HUES48 (cell line): ENCODE data around the gene SBNO1.

Source experiments
- H3K27ac ChIP-seq: one replicate; pipeline ENCODE4 v1.7.0; 2013; ENCODE audit warnings: low read depth, low read length, inconsistent platforms
- H3K27me3 ChIP-seq: 2 replicates; pipeline ENCODE4 v1.6.1; 2013; ENCODE audit warnings: mild to moderate bottlenecking, low read length; ENCODE audit not compliant: control insufficient read depth, insufficient read depth
- H3K36me3 ChIP-seq: 2 replicates; pipeline ENCODE4 v1.6.1; 2013; ENCODE audit warnings: low read length; ENCODE audit not compliant: control insufficient read depth, insufficient read depth
- H3K4me1 ChIP-seq: 2 replicates; pipeline ENCODE4 v1.6.1; 2013; ENCODE audit warnings: mild to moderate bottlenecking, low read length; ENCODE audit not compliant: control insufficient read depth, insufficient read depth
- H3K4me3 ChIP-seq: 2 replicates; pipeline ENCODE4 v1.5.1; 2013; ENCODE audit warnings: mild to moderate bottlenecking, low read depth, low read length
- H3K9ac ChIP-seq: 2 replicates; pipeline ENCODE4 v1.6.1; 2013; ENCODE audit warnings: mild to moderate bottlenecking, low read depth, low read length, moderate library complexity
- H3K9me3 ChIP-seq: 2 replicates; pipeline ENCODE4 v1.6.1; 2013; ENCODE audit warnings: low read length; ENCODE audit not compliant: control insufficient read depth, insufficient read depth

SBNO1 gene

DNA sequence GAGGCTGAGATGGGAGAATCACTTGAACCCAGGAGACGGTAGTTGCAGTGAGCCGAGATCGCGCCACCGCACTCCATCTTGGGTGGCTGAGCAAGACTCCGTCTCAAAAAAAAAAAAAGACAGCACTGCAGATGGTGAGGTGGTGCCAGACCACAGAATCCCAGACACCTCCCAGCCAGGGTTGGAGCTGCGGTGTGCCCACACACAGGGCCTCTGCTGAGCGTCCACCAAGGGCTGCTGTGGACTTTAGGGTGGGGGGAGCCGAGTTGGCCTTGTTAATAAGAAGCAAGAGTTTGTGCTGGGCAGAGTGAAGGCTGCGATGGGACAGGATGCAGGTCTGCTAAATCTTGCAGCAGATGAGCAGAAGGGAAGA is 33.5 kb upstream of the SBNO1 start:
- Histone ChIP-seq H3K9ac (no peak overlapping the region), H3K27me3 (peaks cover 19% of the 10 kb centered on the region), H3K4me1 (peaks cover 4% of the 10 kb centered on the region; the same call in 1 of the 2 replicates), H3K4me3 (no peak overlapping the region), H3K27ac (no peak overlapping the region), H3K36me3 (peaks cover 49% of the 10 kb centered on the region), H3K9me3 (no peaks in the 10 kb centered on the region)

DNA sequence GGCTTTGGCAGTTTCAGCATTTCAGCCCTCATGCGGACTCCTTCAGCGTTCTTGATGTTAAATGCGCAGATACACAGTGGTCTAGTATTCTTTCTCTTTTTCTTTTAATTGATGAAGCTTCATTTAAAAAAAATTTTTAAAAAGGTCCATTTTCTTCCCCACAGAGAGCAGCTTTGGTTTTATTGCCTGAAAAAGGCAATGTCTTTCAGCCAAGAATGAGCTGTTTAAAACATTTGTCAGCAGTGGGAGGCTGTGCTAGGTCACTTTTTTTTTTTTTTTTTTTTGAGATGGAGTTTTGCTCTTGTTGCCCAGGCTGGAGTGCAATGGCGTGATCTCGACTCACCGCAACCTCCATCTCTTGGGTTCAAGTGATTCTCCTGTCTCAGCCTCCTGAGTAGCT is 32.8 kb upstream of the SBNO1 start:
- peaks cover 11% of the 10 kb centered on the region for H3K27me3 ChIP-seq
- no peak overlapping the region for H3K4me3 ChIP-seq
- peaks cover 51% of the 10 kb centered on the region for H3K36me3 ChIP-seq
- no peak overlapping the region for H3K27ac ChIP-seq
- H3K4me1 ChIP-seq = peaks cover 2% of the 10 kb centered on the region; the same call in 1 of the 2 replicates
- H3K9ac ChIP-seq = no peak overlapping the region
- no peaks in the 10 kb centered on the region for H3K9me3 ChIP-seq

DNA sequence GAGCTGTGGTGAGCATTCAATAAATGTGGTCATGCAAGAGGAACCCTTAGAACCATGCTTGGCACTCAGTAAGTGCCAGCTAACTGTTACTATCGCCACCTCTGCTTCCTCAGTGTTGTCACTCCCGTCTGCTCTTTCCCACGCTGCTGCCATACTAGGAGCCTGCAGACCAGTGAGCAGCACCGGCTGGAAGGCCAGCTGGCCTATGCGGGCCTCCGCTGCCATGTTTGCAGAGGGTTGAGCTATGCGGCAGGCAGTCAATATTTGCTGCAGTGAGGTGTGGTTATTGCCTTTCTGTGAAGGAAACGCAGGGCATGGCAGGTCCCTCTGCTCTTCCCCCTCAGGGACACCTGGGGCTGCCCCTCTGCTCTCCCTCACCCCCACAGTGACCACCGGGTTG is 32.3 kb upstream of the SBNO1 start:
- Histone ChIP-seq H3K36me3 (peaks cover 56% of the 10 kb centered on the region), H3K4me3 (no peak overlapping the region), H3K9ac (no peak overlapping the region), H3K4me1 (no peaks in the 10 kb centered on the region), H3K27ac (no peak overlapping the region), H3K9me3 (no peaks in the 10 kb centered on the region), H3K27me3 (peaks cover 8% of the 10 kb centered on the region)

DNA sequence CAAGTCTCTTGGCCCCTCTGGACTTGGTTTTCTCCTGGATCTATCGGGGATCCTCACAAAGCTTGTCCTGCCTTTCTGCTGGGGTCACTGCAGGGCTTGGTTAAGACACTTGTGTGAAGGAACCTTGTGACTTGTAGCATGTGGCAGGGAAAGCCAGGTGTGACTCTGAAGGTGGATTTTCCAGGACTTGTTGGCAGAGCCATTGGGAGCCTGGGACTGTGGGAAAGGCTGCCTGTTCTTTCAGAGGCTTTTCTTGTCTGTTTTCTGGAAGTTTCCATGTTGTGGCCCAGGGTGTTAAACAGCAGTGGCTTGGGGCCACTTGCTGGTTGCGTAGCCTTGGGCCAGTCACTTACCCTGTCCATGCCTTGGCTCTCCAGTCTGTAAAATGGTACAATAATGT is 31.9 kb upstream of the SBNO1 start:
- H3K9me3 ChIP-seq = no peaks in the 10 kb centered on the region
- H3K27me3 ChIP-seq = peaks cover 8% of the 10 kb centered on the region
- no peak overlapping the region for H3K9ac ChIP-seq
- peaks cover 60% of the 10 kb centered on the region for H3K36me3 ChIP-seq
- H3K4me1 ChIP-seq = no peaks in the 10 kb centered on the region
- no peak overlapping the region for H3K4me3 ChIP-seq
- no peak overlapping the region for H3K27ac ChIP-seq

DNA sequence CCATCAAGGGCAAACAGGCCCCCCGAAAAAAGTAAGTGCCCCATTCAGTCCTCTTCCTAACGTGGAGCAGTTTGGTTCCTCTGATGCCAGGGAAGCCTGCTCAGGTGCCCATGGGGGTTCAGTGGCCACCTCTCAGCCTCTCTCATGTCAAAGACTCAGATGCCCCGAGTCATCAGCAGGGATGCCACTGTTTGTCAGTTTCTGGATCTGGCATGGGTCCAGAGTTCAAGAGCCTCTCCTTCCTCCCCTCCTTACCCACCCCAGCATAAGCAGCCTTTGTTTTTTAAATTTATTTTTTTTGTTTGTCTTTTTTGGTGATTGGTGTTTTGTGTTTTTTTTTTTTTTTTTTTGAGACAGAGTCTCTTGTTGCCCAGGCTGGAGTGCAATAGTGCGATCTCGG is 30.6 kb upstream of the SBNO1 start:
- Histone ChIP-seq H3K4me1 (peaks cover 2% of the 10 kb centered on the region), H3K36me3 (peaks cover 70% of the 10 kb centered on the region), H3K4me3 (no peak overlapping the region), H3K9ac (no peak overlapping the region), H3K27me3 (peaks cover 11% of the 10 kb centered on the region), H3K9me3 (no peaks in the 10 kb centered on the region), H3K27ac (no peak overlapping the region)

DNA sequence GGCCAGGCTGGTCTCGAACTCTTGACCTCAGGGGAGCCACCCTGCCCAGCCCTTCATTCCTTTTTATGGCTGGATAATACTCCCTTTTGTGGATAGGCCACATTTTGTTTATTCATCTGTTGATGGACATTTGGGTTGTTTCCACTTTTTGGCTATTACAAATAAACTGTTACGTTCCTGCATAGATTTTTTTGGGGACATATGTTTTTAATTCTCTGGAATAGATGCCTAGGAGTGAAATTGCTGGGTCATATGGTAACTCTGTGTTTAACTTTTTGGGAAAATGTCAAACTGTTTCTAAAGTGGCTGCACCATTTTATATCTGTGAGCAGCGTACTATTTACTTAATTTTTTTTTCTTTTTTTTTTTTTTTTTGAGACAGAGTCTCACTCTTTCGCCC is 29.1 kb upstream of the SBNO1 start:
- Histone ChIP-seq H3K27ac (no peak overlapping the region), H3K27me3 (peaks cover 12% of the 10 kb centered on the region), H3K9ac (no peak overlapping the region), H3K9me3 (no peaks in the 10 kb centered on the region), H3K36me3 (peaks cover 65% of the 10 kb centered on the region), H3K4me3 (no peak overlapping the region), H3K4me1 (peaks cover 6% of the 10 kb centered on the region)

DNA sequence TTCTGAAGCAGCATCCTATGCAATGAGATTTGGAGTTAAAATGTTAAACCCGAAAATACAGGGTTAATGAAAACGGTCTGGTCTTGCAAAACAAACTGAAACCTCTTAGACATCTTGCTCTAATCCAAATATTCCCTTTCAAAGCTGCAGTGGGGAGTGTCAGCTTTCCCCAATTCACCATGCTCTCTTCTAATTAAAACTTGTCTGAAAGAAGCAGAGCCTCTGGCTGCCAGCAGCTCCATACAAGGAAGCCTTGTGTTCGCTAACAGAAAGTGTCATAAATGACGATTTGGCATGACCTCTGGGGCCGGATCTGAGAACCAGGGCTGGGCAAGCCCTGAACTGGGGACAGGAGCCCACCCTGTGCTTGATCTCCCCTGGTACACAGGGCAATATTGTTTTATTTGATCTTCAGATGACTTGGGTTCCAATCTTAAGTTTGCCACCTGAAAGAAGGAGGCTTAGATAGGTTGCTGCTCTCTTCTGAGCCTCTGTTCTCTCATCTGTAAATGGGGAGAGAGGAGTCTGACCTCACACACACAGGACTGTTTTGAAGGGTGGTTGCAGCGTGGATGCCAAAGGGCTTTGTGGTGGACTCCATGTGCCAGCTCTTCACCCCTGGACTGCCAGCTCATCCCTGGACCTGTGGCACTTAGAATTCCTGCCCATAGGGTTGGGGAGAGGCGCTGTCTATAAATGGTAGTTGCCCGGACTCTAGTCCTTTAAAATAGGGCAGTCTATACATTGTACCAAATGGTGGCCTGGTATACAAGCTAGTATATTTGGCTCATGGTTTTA is 27.1 kb upstream of the SBNO1 start:
- Histone ChIP-seq H3K9ac (no peak overlapping the region), H3K4me1 (peaks cover 14% of the 10 kb centered on the region), H3K9me3 (no peaks in the 10 kb centered on the region), H3K27ac (no peak overlapping the region), H3K36me3 (peaks cover 53% of the 10 kb centered on the region), H3K27me3 (peaks cover 27% of the 10 kb centered on the region), H3K4me3 (no peak overlapping the region)

DNA sequence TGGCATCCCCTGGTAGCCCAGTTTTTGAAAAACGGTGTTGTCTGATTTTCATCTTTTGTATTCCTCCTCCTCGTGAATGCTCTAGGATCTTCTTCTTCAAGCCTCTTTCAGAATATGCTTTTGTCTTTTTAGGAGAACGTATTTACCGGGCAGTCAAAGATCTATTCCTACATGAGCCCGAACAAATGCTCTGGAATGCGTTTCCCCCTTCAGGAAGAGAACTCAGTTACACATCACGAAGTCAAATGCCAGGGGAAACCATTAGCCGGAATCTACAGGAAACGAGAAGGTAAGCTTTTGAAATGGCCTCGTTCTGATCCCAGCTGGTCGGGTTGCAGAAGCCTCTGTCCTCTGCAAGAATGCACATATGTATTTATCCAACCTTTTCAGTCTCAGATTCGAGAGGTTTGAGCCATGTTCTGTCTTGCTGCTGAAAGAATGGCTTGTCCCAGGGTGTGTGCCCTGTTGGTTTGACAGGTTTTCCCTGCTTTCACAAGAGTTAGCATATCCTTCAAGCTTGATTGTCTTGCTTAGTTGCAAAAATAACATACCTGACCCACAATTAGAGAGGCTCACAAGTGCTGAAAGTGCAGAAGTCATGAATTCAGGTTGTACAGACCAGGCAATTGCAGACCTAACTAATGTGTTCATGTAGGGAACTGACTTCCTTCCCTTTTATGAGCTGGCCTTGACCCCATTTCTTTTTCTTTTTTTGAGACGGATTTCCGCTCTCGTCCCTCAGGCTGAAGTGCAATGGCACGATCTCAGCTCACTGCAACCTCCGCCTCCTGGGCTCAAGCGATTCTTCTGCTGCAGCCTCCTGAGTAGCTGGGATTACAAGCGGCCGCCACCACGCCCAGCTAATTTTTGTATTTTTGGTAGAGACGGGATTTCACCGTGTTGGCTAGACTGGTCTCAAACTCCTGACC is 26.1 kb upstream of the SBNO1 start:
- no peak overlapping the region for H3K4me3 ChIP-seq
- H3K27me3 ChIP-seq = peaks cover 27% of the 10 kb centered on the region
- H3K9me3 ChIP-seq = no peaks in the 10 kb centered on the region
- no peak overlapping the region for H3K9ac ChIP-seq
- H3K4me1 ChIP-seq = peaks cover 14% of the 10 kb centered on the region
- H3K27ac ChIP-seq = no peak overlapping the region
- H3K36me3 ChIP-seq = peaks cover 44% of the 10 kb centered on the region

DNA sequence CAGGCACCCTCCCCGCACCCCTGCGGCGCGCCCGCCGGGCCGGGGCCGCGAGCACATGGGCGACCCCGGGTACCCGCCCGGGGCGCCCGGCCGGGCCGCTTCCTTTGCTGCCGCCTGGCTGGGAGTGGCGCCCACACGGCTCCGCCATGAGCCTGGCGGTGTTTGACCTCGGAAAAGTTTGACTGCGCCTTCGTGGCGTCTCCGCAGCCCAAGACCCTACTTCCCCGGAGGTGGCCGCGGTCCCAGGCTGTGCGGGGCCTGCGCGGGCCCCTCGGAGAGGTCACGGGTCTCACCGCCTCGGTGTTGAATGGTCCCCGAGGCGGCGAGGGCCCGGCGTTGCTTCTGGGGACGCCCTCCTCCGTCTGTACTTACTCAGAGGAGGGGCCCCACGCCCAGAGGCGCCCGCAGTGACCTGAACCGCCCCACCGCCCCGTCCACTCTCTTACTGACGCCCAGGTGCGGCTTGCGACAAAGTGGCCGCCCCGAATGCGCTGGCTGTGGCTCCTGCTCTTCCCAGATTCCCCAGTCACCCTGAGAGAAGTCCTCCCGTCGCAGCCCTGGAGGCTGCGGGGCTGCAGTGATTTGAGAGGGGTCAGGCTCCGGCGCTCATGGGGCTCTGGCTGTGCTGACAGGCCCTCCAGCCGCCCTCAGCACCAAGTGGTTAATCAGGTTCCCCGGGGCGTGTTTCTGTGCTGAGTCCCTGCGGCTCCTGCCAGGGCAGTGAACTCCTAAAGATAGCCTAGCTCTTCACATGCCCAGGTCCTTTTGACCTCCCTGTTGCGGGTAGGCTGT is 25.1 kb upstream of the SBNO1 start:
- H3K9me3 ChIP-seq = no peaks in the 10 kb centered on the region
- H3K4me1 ChIP-seq = peaks cover 17% of the 10 kb centered on the region
- H3K27ac ChIP-seq = no peak overlapping the region
- H3K36me3 ChIP-seq = peaks cover 34% of the 10 kb centered on the region
- H3K9ac ChIP-seq = peak overlapping the region; percentile 56; the same call in 1 of the 2 replicates
- peak overlapping the region; percentile 69 for H3K4me3 ChIP-seq
- peaks cover 27% of the 10 kb centered on the region for H3K27me3 ChIP-seq

DNA sequence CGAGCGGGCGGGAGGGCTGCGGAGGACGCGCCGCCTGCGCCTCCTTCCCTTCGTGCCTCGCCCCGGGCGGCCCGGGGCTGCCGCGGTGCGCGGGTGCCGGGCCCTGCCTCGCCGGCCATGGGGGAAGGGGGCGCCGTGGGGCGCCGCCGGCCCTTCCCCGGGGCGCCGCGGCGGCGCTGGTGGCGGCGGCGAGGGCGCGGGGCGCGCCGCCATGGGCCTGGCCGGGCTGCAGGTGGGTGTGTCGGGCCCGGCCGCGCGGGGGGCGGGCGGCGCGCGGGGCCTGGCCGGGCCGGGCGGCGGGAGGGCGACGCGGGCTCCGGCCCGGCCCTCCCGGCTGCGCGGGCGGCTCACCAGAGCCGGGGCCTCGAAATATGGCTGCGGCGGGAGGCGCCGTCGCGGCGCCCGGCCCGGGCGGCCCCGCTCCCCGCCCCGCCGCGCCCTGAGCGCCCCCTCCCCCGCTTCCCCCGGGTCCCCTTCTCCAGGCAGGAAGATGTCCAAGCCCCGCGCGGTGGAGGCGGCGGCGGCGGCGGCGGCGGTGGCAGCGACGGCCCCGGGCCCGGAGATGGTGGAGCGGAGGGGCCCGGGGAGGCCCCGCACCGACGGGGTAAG is 24.4 kb upstream of the SBNO1 start:
- Histone ChIP-seq H3K9ac (peak overlapping the region; percentile 56; the same call in 1 of the 2 replicates), H3K4me1 (peaks cover 17% of the 10 kb centered on the region), H3K9me3 (no peaks in the 10 kb centered on the region), H3K27me3 (peaks cover 27% of the 10 kb centered on the region), H3K36me3 (peaks cover 28% of the 10 kb centered on the region), H3K27ac (no peak overlapping the region), H3K4me3 (peak overlapping the region; percentile 69; the same call in 1 of the 2 replicates)
